GM12878 (cell line): ENCODE data around the gene JAKMIP1. TPM values are rescaled to one million over a fixed set of nuclear protein-coding genes. Genes with fewer than 3 reads are reported as not detected.

Experiments used
- ATF2 ChIP-seq: IDR thresholded peaks from 2 replicates; pipeline ENCODE4 v1.6.1; 2012; ENCODE audit warnings: low read length, inconsistent platforms
- BCL3 ChIP-seq: IDR thresholded peaks from 2 replicates; pipeline ENCODE4 v1.6.1; 2011; ENCODE audit warnings: borderline replicate concordance, low read depth, mild to moderate bottlenecking, moderate library complexity, low read length; ENCODE audit not compliant: insufficient read depth, poor library complexity, severe bottlenecking
- BHLHE40 ChIP-seq, 2 experiments: fragments of 450-650 bp in 1 of 2; IDR thresholded peaks; 2 replicates each; pipeline ENCODE4 v1.6.1; 2011 to 2017; ENCODE audit warnings: low read depth in 2 of 2, borderline replicate concordance in 1 of 2, improper control_type of control experiment in 1 of 2, low read length in 1 of 2, mild to moderate bottlenecking in 1 of 2
- CHD2 ChIP-seq: IDR thresholded peaks from 2 replicates; pipeline ENCODE4 v1.6.1; 2011; ENCODE audit warnings: low read depth, low read length, improper control_type of control experiment, borderline replicate concordance
- CUX1 ChIP-seq: IDR thresholded peaks from 2 replicates; pipeline ENCODE4 v1.6.1; 2012; ENCODE audit warnings: improper control_type of control experiment, low read depth, low read length; ENCODE audit not compliant: insufficient replicate concordance
- DPF2 ChIP-seq: fragments of 450-650 bp; IDR thresholded peaks from 2 replicates; pipeline ENCODE4 v1.6.1; 2017; ENCODE audit warnings: mild to moderate bottlenecking
- E2F8 ChIP-seq: fragments of 450-650 bp; IDR thresholded peaks from 2 replicates; pipeline ENCODE4 v1.6.1; 2018; ENCODE audit warnings: mild to moderate bottlenecking, low read depth, moderate library complexity; ENCODE audit not compliant: partially characterized antibody
- EED ChIP-seq: sonication (generic); IDR thresholded peaks from 2 replicates; pipeline ENCODE4 v1.6.1; 2016; ENCODE audit warnings: antibody characterized with exemption, low read depth
- ESRRA ChIP-seq: IDR thresholded peaks from 2 replicates; pipeline ENCODE4 v1.6.1; 2012; ENCODE audit warnings: mild to moderate bottlenecking, low read length, improper control_type of control experiment
- HDAC6 ChIP-seq: fragments of 200-600 bp; sonication (generic); IDR thresholded peaks from one replicate; pipeline ENCODE4 v1.8.0; 2017; ENCODE audit warnings: antibody characterized with exemption; ENCODE audit not compliant: unreplicated experiment
- MYC ChIP-seq: IDR thresholded peaks from 2 replicates; pipeline ENCODE4 v1.6.1; 2011; ENCODE audit warnings: mild to moderate bottlenecking, low read length, moderate library complexity, inconsistent platforms; ENCODE audit not compliant: insufficient read depth, insufficient replicate concordance, insufficient read length, severe bottlenecking
- SIN3A ChIP-seq: IDR thresholded peaks from 2 replicates; pipeline ENCODE4 v1.6.1; 2012; ENCODE audit warnings: low read depth, low read length, improper control_type of control experiment
- SPI1 ChIP-seq: IDR thresholded peaks from 2 replicates; pipeline ENCODE4 v1.6.1; 2011; ENCODE audit warnings: low read depth, mild to moderate bottlenecking, low read length, moderate library complexity, borderline replicate concordance; ENCODE audit not compliant: insufficient read depth
- TBL1XR1 ChIP-seq: IDR thresholded peaks from 2 replicates; pipeline ENCODE4 v1.6.1; 2012; ENCODE audit warnings: low read depth, low read length, improper control_type of control experiment
- USF1 ChIP-seq: IDR thresholded peaks from 2 replicates; pipeline ENCODE4 v1.6.1; 2011; ENCODE audit warnings: borderline replicate concordance, low read depth, mild to moderate bottlenecking, moderate library complexity, mixed read lengths, low read length; ENCODE audit not compliant: insufficient read depth; ENCODE audit errors: extremely low read length
- WRNIP1 ChIP-seq: IDR thresholded peaks from 2 replicates; pipeline ENCODE4 v1.6.1; 2011; ENCODE audit warnings: low read depth, low read length, improper control_type of control experiment, borderline replicate concordance
- polyA plus RNA-seq, 11 experiments: library from polyadenylated mRNA; depleted of rRNA in 4 of 11; unstranded in 6 of 11; stranded (reverse) in 5 of 11; fragments of >200 nt; fragmentation: Nextera tagmentation in 4 of 11; fragmentation: Illumina TruSeq in 1 of 11; extraction: Ambion mirVana in 4 of 11; extraction: Trizol in 1 of 11; gene quantifications; 1 replicate in 1 of 11; 2 replicates in 10 of 11; pipeline versions ENCODE4 v1.2.1 to v1.2.3, GENCODE V29; 2011 to 2016; ENCODE audit warnings: inconsistent platforms in 2 of 11, missing spikeins in 2 of 11, low read depth in 1 of 11
- total RNA-seq, 4 experiments: library from RNA; depleted of rRNA in 3 of 4; stranded (reverse); fragments of >200 nt in 3 of 4; fragmentation: Illumina TruSeq in 1 of 4; extraction: Trizol in 1 of 4; gene quantifications; 2 replicates each; pipeline versions ENCODE4 v1.2.1 to v1.2.3, GENCODE V29; 2013 to 2021

The JAKMIP1 gene
- total and polyA plus RNA-seq, 10 of the 15 experiments (the other 5 are each of a cell fraction or from before 2014, with no cell fraction given) = 0.52 to 16.7 (median 12.3) TPM

- TF ChIP-seq CUX1 (no peak), DPF2 (peak; percentile 99), ATF2 (peak; percentile 100), TBL1XR1 (peak; percentile 97), WRNIP1 (no peak), USF1 (no peak), ESRRA (no peak; the same call in 1 of the 2 replicates), EED (peak; percentile 99), HDAC6 (no peak), MYC (no peak), BHLHE40 (IDR thresholded peaks at IDR 0.05; ENCODE audit: borderline replicate concordance in 1 of 2, low read depth in 2 of 2, low read length in 1 of 2) (peak; percentile 83 to 87), E2F8 (peak; percentile 72), SPI1 (peak; percentile 30; the same call in 1 of the 2 replicates), BCL3 (peak; percentile 99), SIN3A (no peak), CHD2 (peak; percentile 87)
These were observed 19.3 kb downstream of the JAKMIP1 start (continued) for GRCh38 chr4:6180841-6181631.
